ENCODE measurements around the gene PHF21B.

- TF ChIP-seq POLR2A (IDR thresholded peaks at IDR 0.05; ENCODE audit: low read depth, low read length) (no peak), PAX5 (IDR thresholded peaks at IDR 0.05; ENCODE audit: insufficient read depth, low read length, severe bottlenecking) (no peak)
Observed at GRCh38 chr22:45039133-45039532, 29.3 kb upstream of the PHF21B start.
